ENCODE results near the gene PDZD8.

- no peak for TF ChIP-seq CTCF (IDR thresholded peaks at IDR 0.05 in 4 of 5, conservative IDR thresholded peaks at IDR 0.05 in 1 of 5)
- no peak for TF ChIP-seq POLR2A (IDR thresholded peaks at IDR 0.05)
Observed at GRCh38 chr10:117410557-117410956, 35.3 kb upstream of the PDZD8 start.
